Trophoblast cell (in vitro differentiated cells and primary cell): Measurements from ENCODE around the gene BCAT1.

Source experiments
- DNase-seq, 2 donors: peaks; one replicate each; pipeline ENCODE4 v3.0.0-alpha.2; 2016
- H2AFZ ChIP-seq: 2 replicates; pipeline ENCODE4 v1.6.1; 2013; ENCODE audit warnings: low read length, moderate library complexity, mild to moderate bottlenecking; ENCODE audit not compliant: insufficient read depth, poor library complexity
- H2AK5ac ChIP-seq: 2 replicates; pipeline ENCODE4 v1.6.1; 2013; ENCODE audit warnings: mild to moderate bottlenecking, low read length
- H2BK120ac ChIP-seq: 2 replicates; pipeline ENCODE4 v1.6.1; 2013; ENCODE audit warnings: low read length, mild to moderate bottlenecking, moderate library complexity; ENCODE audit not compliant: insufficient read depth, poor library complexity
- H2BK12ac ChIP-seq: 2 replicates; pipeline ENCODE4 v1.6.1; 2013; ENCODE audit warnings: mild to moderate bottlenecking, low read length, moderate library complexity
- H2BK5ac ChIP-seq: 2 replicates; pipeline ENCODE4 v1.6.1; 2013; ENCODE audit warnings: low read length, low read depth, moderate library complexity, mild to moderate bottlenecking; ENCODE audit not compliant: poor library complexity
- H3K14ac ChIP-seq: 2 replicates; pipeline ENCODE4 v1.6.1; 2013; ENCODE audit warnings: mild to moderate bottlenecking, low read length
- H3K18ac ChIP-seq: 2 replicates; pipeline ENCODE4 v1.6.1; 2013; ENCODE audit warnings: mild to moderate bottlenecking, low read length
- H3K23ac ChIP-seq: 2 replicates; pipeline ENCODE4 v1.6.1; 2013; ENCODE audit warnings: low read length
- H3K27ac ChIP-seq: 2 replicates; pipeline ENCODE4 v1.5.1; 2013; ENCODE audit warnings: low read depth, mild to moderate bottlenecking, inconsistent platforms, low read length, moderate library complexity
- H3K27me3 ChIP-seq: 2 replicates; pipeline ENCODE4 v1.6.1; 2013; ENCODE audit warnings: inconsistent platforms, mild to moderate bottlenecking, low read length, moderate library complexity; ENCODE audit not compliant: insufficient read depth
- H3K36me3 ChIP-seq, 2 experiments: 1 replicate in 1 of 2; 2 replicates in 1 of 2; pipeline ENCODE4 v1.6.1; 2013; ENCODE audit warnings: low read length in 2 of 2, mild to moderate bottlenecking in 2 of 2, moderate library complexity in 1 of 2; ENCODE audit not compliant: insufficient read depth in 2 of 2, control insufficient read depth in 1 of 2
- H3K4ac ChIP-seq: 2 replicates; pipeline ENCODE4 v1.6.1; 2013; ENCODE audit warnings: low read depth, mild to moderate bottlenecking, low read length, moderate library complexity
- H3K4me1 ChIP-seq, 2 experiments: 1 replicate in 1 of 2; 2 replicates in 1 of 2; pipeline ENCODE4 v1.6.1; 2013; ENCODE audit warnings: low read length in 2 of 2, mild to moderate bottlenecking in 2 of 2, moderate library complexity in 1 of 2; ENCODE audit not compliant: insufficient read depth in 2 of 2, control insufficient read depth in 1 of 2
- H3K4me2 ChIP-seq: 2 replicates; pipeline ENCODE4 v1.6.1; 2013; ENCODE audit warnings: inconsistent platforms, mild to moderate bottlenecking, low read length, moderate library complexity
- H3K4me3 ChIP-seq: 2 replicates; pipeline ENCODE4 v1.5.1; 2013; ENCODE audit warnings: mild to moderate bottlenecking, low read depth, low read length, inconsistent platforms
- H3K79me1 ChIP-seq: one replicate; pipeline ENCODE4 v1.6.1; 2013; ENCODE audit warnings: low read length
- H3K79me2 ChIP-seq: 2 replicates; pipeline ENCODE4 v1.6.1; 2013; ENCODE audit warnings: low read length, mild to moderate bottlenecking; ENCODE audit not compliant: control insufficient read depth, insufficient read depth, poor library complexity
- H3K9ac ChIP-seq: 2 replicates; pipeline ENCODE4 v1.6.1; 2013; ENCODE audit warnings: mild to moderate bottlenecking, low read length
- H3K9me3 ChIP-seq: 2 replicates; pipeline ENCODE4 v1.6.1; 2013; ENCODE audit warnings: low read depth, mild to moderate bottlenecking, control low read depth, inconsistent platforms, low read length; ENCODE audit not compliant: insufficient read depth
- H4K12ac ChIP-seq: 2 replicates; pipeline ENCODE4 v1.6.1; 2013; ENCODE audit warnings: low read depth, mild to moderate bottlenecking, low read length, moderate library complexity
- H4K8ac ChIP-seq: 2 replicates; pipeline ENCODE4 v1.6.1; 2013; ENCODE audit warnings: low read depth, mild to moderate bottlenecking, low read length, moderate library complexity
- H4K91ac ChIP-seq: one replicate; pipeline ENCODE4 v1.6.1; 2013; ENCODE audit warnings: low read depth, mild to moderate bottlenecking, low read length, moderate library complexity
- WGBS: extraction: QIAGEN DNeasy Blood & Tissue Kit; methylation state at CpG from one replicate; pipeline ENCODE4 v1.1.7; 2013; ENCODE audit warnings: missing lambda C conversion rate; ENCODE audit not compliant: insufficient read length, insufficient coverage; ENCODE audit errors: extremely low coverage; 5-methylcytosine and 5-hydroxymethylcytosine counted together

Gene BCAT1

DNA sequence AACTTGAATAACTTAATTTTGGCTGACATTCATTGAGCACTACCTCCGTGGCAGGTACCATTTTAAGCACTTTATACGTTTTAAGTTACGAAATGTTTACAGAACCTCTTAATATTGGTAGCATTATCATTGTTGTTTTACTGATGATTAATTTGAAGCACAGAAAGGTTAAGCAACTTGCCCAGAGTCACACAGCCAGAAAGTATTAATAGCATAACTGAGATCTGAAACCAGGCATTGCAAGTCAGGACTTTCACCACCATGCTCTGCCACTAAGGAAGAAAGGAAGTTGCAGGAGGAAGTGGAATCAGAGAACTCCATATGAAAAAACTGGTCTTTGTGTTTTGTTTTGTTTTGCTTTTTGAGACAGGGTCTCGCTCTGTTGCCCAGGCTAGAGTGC lies 28.2 kb upstream of the BCAT1 start:
- Histone ChIP-seq H3K27ac (no peak overlapping the region), H3K9ac (no peak overlapping the region)

GRCh38 chr12:24975425-24975824 lies 26.5 kb upstream of the BCAT1 start:
- Histone ChIP-seq H2BK5ac (peak overlapping the region; percentile 54), H3K14ac (peak overlapping the region; percentile 17)

More for the DNA sequence above, 28.2 kb upstream of the BCAT1 start:
- Histone ChIP-seq H3K4me3 (no peak overlapping the region), H4K12ac (no peak overlapping the region), H2BK120ac (peak overlapping the region; percentile 1), H3K14ac (no peak overlapping the region), H4K91ac (no peak overlapping the region), H3K79me1 (peaks cover 9% of the 10 kb centered on the region), H3K79me2 (no peaks in the 10 kb centered on the region), H3K4me1 (peaks cover 2 to 3% of the 10 kb centered on the region in 2 experiments), H3K23ac (no peak overlapping the region), H2AK5ac (no peak overlapping the region), H3K27me3 (no peaks in the 10 kb centered on the region), H3K18ac (no peak overlapping the region), H3K4me2 (no peak overlapping the region), H3K4ac (no peak overlapping the region), H2BK5ac (no peak overlapping the region), H4K8ac (no peak overlapping the region), H2BK12ac (peak overlapping the region; percentile 55), H3K9me3 (no peaks in the 10 kb centered on the region), H2AFZ (no peak overlapping the region), H3K36me3 (no peaks in the 10 kb centered on the region)
- no CpG with 5 or more reads among the region's 4 CpGs for WGBS
- no peak for DNase-seq

DNA sequence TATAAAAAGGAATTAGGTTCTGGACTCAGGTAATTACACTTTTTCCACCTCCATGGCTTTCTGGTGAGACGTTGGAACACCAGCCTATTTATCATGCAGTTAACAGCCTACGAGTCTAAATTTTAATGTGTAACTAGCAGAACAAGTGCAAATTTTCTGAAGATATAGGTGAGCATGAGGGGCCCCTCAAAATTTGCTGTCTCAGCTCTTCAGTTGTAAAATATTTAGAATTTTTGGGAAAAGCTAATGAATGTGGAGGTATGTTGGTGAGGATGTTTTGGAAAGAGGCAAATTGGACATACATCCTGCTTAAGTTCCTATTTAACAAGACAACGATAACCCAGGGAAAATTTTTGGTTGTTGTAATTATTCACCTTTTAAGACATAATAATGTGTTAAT lies 25.3 kb upstream of the BCAT1 start:
- Histone ChIP-seq H3K4me3 (no peak overlapping the region), H2BK12ac (no peak overlapping the region), H3K14ac (no peak overlapping the region), H3K36me3 (no peaks in the 10 kb centered on the region), H3K79me1 (peaks cover 7% of the 10 kb centered on the region), H3K9ac (no peak overlapping the region), H4K8ac (no peak overlapping the region), H4K91ac (no peak overlapping the region), H3K23ac (no peak overlapping the region), H4K12ac (no peak overlapping the region), H3K18ac (no peak overlapping the region), H2AK5ac (no peak overlapping the region), H2BK120ac (no peak overlapping the region), H2BK5ac (no peak overlapping the region), H3K4me2 (no peak overlapping the region), H3K27ac (no peak overlapping the region), H2AFZ (no peak overlapping the region), H3K4me1 (peaks cover 0 to 3% of the 10 kb centered on the region in 2 experiments), H3K79me2 (no peaks in the 10 kb centered on the region), H3K9me3 (peaks cover 2% of the 10 kb centered on the region), H3K27me3 (no peaks in the 10 kb centered on the region), H3K4ac (no peak overlapping the region)
- no CpG with 5 or more reads among the region's 3 CpGs for WGBS
- DNase-seq: no peak

More at GRCh38 chr12:24975425-24975824, 26.5 kb upstream of the BCAT1 start:
- Histone ChIP-seq H2BK120ac (peak overlapping the region; percentile 88), H3K36me3 (no peaks in the 10 kb centered on the region), H3K79me2 (no peaks in the 10 kb centered on the region), H4K12ac (no peak overlapping the region), H2BK12ac (peak overlapping the region; percentile 88), H3K79me1 (peaks cover 9% of the 10 kb centered on the region), H3K27ac (peak overlapping the region; percentile 86), H3K4me3 (no peak overlapping the region), H4K8ac (no peak overlapping the region), H2AK5ac (no peak overlapping the region), H3K4ac (no peak overlapping the region), H3K4me2 (peak overlapping the region; percentile 18), H2AFZ (no peak overlapping the region), H3K9me3 (no peaks in the 10 kb centered on the region), H3K9ac (no peak overlapping the region), H3K23ac (no peak overlapping the region), H3K4me1 (peaks cover 2 to 3% of the 10 kb centered on the region in 2 experiments), H3K18ac (no peak overlapping the region), H4K91ac (peak overlapping the region; percentile 29), H3K27me3 (no peaks in the 10 kb centered on the region)
- DNase-seq: no peak

DNA sequence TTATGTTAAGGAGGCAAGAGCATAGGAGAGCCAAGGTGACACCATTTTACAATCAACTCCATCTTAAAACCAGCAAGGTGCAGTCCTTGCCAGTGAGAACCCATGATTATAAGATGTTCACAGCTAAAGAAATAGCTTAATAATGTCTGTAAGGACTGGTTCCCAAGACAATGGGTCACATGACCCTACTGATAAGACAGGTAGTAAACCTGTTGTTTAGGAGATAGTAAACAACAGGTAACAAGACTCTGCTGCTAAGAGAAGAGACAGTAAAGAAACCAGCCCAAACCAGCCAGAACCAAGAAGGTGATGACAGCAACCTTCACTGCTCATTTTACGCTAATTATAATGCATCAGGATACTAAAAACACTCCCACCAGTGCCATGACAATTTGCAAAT lies 23.2 kb upstream of the BCAT1 start:
- H3K36me3 ChIP-seq: no peaks in the 10 kb centered on the region
- no peak overlapping the region for H3K4ac ChIP-seq
- DNase-seq: no peak
- H3K18ac ChIP-seq: no peak overlapping the region
- no peaks in the 10 kb centered on the region for H3K79me2 ChIP-seq
- no peak overlapping the region for H3K9ac ChIP-seq
- no CpG with 5 or more reads among the region's 1 CpG for WGBS
- no peak overlapping the region for H4K91ac ChIP-seq
- H2AFZ ChIP-seq: no peak overlapping the region
- H2AK5ac ChIP-seq: no peak overlapping the region
- H3K4me3 ChIP-seq: no peak overlapping the region
- no peak overlapping the region for H3K4me2 ChIP-seq
- H3K27me3 ChIP-seq: no peaks in the 10 kb centered on the region
- no peak overlapping the region for H3K14ac ChIP-seq
- H3K27ac ChIP-seq: no peak overlapping the region
- peak overlapping the region; percentile 47 for H2BK5ac ChIP-seq
- H4K8ac ChIP-seq: no peak overlapping the region
- H3K9me3 ChIP-seq: peaks cover 2% of the 10 kb centered on the region
- H2BK120ac ChIP-seq: peak overlapping the region; percentile 41
- no peak overlapping the region for H3K23ac ChIP-seq
- no peak overlapping the region for H4K12ac ChIP-seq
- peaks cover 0 to 3% of the 10 kb centered on the region in 2 experiments for H3K4me1 ChIP-seq
- peaks cover 7% of the 10 kb centered on the region for H3K79me1 ChIP-seq
- H2BK12ac ChIP-seq: peak overlapping the region; percentile 59
